ENCODE data around the gene ASGR1. TPM values are rescaled to one million over a fixed set of nuclear protein-coding genes. Genes with fewer than 3 reads are reported as not detected.

Gene ASGR1
- total RNA-seq, 1 donor from 2014 or later: 1.6 TPM

DNA sequence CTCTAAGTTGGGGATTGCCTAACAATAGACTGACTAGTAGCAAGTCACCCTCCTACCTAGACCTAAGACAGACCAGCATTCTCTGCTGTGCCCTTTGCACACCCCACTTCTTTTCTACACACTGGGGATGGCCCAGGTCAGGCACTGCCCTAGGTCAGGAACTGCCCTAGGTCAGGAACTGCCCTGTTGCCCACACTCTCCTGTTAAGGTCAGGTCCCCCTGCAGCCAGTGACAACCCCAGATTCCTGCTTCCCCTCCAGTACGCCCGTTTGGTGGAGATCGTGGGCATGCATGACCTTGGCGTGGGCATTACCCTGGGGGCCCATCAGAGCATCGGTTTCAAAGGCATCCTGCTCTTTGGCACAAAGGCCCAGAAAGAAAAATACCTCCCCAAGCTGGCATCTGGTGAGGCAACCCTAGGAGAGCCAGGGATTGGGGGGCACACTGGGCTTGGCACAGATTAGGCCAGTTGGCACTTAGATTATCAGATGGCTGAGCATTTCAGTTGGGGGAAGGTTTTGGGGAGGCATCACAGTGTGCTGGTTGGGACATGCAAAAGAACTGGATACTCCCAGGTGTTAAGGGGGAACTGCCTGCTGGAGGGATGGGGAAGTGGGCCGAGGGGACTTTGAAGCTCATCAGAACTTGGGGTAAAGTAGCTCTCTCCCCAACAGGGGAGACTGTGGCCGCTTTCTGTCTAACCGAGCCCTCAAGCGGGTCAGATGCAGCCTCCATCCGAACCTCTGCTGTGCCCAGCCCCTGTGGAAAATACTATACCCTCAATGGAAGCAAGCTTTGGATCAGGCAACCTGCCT, 42.3 kb upstream of the ASGR1 start:
- peaks cover 18% of the 10 kb centered on the region for H3K36me3 Mint-ChIP-seq (ENCODE audit: unreplicated experiment)
- TF ChIP-seq, protein P1, sequence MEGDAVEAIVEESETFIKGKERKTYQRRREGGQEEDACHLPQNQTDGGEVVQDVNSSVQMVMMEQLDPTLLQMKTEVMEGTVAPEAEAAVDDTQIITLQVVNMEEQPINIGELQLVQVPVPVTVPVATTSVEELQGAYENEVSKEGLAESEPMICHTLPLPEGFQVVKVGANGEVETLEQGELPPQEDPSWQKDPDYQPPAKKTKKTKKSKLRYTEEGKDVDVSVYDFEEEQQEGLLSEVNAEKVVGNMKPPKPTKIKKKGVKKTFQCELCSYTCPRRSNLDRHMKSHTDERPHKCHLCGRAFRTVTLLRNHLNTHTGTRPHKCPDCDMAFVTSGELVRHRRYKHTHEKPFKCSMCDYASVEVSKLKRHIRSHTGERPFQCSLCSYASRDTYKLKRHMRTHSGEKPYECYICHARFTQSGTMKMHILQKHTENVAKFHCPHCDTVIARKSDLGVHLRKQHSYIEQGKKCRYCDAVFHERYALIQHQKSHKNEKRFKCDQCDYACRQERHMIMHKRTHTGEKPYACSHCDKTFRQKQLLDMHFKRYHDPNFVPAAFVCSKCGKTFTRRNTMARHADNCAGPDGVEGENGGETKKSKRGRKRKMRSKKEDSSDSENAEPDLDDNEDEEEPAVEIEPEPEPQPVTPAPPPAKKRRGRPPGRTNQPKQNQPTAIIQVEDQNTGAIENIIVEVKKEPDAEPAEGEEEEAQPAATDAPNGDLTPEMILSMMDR (IDR thresholded peaks at IDR 0.05): no peak

DNA sequence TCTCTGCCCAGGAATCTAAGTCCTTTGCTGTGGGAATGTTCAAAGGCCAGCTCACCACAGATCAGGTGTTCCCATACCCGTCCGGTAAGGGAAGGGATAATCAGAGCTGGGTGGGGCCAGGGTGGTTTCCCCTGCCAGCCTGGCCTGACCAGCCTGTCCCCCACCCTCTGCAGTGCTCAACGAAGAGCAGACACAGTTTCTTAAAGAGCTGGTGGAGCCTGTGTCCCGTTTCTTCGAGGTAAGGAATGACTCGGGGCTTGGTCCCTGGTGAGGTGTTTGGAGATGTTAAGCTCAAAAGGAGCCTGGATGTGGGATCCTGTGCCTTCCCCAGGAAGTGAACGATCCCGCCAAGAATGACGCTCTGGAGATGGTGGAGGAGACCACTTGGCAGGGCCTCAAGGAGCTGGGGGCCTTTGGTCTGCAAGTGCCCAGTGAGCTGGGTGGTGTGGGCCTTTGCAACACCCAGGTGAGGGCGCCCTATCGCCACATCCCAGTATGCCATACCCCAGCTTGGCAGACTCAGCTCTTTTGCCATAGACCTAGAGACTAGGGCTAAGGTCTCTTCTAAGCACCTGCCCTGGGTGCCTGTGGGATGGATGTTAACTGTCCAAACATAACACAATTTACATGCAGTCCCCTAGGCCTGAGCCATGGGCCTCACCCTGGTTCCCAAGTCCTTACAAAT, 41.6 kb upstream of the ASGR1 start:
- no peak for DNase-seq (ENCODE audit: extremely low spot score, unreplicated experiment)
- H3K9me3 Mint-ChIP-seq (ENCODE audit: unreplicated experiment): no peaks in the 10 kb centered on the region
- H3K4me3 Mint-ChIP-seq (ENCODE audit: unreplicated experiment): peak overlapping the region; percentile 97
- peak overlapping the region; percentile 99 for H3K27ac Mint-ChIP-seq (ENCODE audit: unreplicated experiment)
- TF ChIP-seq, protein P1 (IDR thresholded peaks at IDR 0.05): peak; percentile 59
- H3K36me3 Mint-ChIP-seq (ENCODE audit: unreplicated experiment): peaks cover 16% of the 10 kb centered on the region
- H3K27me3 Mint-ChIP-seq (ENCODE audit: unreplicated experiment): no peaks in the 10 kb centered on the region
- peaks cover 59% of the 10 kb centered on the region for H3K4me1 Mint-ChIP-seq (ENCODE audit: unreplicated experiment)

More for the DNA sequence above, 42.3 kb upstream of the ASGR1 start:
- H3K4me3 Mint-ChIP-seq (ENCODE audit: unreplicated experiment): no peak overlapping the region
- H3K27ac Mint-ChIP-seq (ENCODE audit: unreplicated experiment): peak overlapping the region; percentile 99
- peaks cover 51% of the 10 kb centered on the region for H3K4me1 Mint-ChIP-seq (ENCODE audit: unreplicated experiment)
- H3K27me3 Mint-ChIP-seq (ENCODE audit: unreplicated experiment): no peaks in the 10 kb centered on the region
- no peaks in the 10 kb centered on the region for H3K9me3 Mint-ChIP-seq (ENCODE audit: unreplicated experiment)
- no peak for DNase-seq (ENCODE audit: extremely low spot score, unreplicated experiment)

DNA sequence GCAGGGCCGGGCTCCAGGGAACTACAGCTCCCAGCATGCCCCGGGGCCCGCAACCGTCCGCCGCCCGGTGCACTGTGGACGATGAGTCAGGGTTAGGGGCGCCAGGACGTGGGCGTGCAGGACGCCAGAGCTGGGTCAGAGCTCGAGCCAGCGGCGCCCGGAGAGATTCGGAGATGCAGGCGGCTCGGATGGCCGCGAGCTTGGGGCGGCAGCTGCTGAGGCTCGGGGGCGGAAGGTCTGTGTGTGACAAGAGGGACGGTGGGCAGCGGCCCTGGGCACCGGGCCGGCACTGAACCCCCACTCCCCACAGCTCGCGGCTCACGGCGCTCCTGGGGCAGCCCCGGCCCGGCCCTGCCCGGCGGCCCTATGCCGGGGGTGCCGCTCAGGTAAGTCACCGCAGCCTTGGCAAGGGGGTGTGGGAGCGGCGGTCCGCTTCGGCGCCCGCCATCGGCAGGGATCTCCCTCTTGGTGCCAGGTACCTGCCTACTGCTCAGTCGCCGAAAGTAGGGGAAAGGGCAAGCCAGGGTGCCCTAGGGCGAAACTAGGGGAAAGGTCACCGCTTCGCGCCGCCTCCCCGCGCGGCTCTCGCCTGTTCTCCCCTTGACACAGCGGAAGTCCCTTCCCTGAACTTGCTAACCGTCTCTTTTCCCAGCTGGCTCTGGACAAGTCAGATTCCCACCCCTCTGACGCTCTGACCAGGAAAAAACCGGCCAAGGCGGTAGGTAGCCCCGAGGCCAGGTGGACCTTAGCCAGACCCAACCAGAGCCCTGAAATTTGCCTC, 40.8 kb upstream of the ASGR1 start, which contains the start of the genes ACADVL and DLG4:
Gene ACADVL (plus strand): TSS at position 127 of the 781 bp plus-strand sequence. CDS start 47 bp downstream, at position 174.
Gene DLG4 (minus strand): TSS at position 25 of the 781 bp plus-strand sequence.
- no peaks in the 10 kb centered on the region for H3K9me3 Mint-ChIP-seq (ENCODE audit: unreplicated experiment)
- H3K4me3 Mint-ChIP-seq (ENCODE audit: unreplicated experiment): peak within 1 kb of the TSS; percentile 97
- H3K36me3 Mint-ChIP-seq (ENCODE audit: unreplicated experiment): peaks cover 10% of the 10 kb centered on the region
- H3K27me3 Mint-ChIP-seq (ENCODE audit: unreplicated experiment): no peaks in the 10 kb centered on the region
- H3K4me1 Mint-ChIP-seq (ENCODE audit: unreplicated experiment): peaks cover 62% of the 10 kb centered on the region
- peak within 1 kb of the TSS; percentile 99 for H3K27ac Mint-ChIP-seq (ENCODE audit: unreplicated experiment)
- DNase-seq (ENCODE audit: extremely low spot score, unreplicated experiment): peak; percentile 95
- TF ChIP-seq, protein P1 (IDR thresholded peaks at IDR 0.05): no peak

DNA sequence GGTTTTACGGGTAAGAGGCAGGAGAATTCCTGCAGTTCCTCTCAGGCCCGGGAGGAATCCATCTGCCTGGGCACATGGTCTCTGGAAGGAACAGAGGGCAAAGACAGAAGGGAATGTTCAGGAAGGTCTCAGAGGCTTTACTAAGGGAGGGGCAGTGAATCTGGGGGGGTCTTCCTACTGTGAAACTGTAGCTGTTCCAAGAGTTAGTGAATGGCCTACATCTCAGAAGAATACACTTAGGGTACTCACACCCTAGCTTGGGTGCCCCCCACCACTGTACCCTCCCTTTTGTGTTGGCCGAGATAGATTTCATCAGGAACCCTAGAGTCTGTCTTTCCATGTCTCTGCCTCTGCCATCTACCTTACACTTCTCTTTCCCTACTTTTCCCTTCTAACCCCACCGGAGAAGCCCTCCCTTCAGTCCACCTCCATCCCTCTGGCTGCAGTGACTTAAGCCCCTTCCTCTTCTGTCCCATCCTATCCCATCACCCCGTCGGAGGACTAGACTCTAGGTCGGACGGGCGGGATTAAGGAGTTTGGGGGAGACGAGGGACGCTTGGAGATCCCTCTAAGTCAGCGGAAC, 40.1 kb upstream of the ASGR1 start:
- peaks cover 61% of the 10 kb centered on the region for H3K4me1 Mint-ChIP-seq (ENCODE audit: unreplicated experiment)
- DNase-seq (ENCODE audit: extremely low spot score, unreplicated experiment): no peak
- no peaks in the 10 kb centered on the region for H3K27me3 Mint-ChIP-seq (ENCODE audit: unreplicated experiment)
- peak overlapping the region; percentile 97 for H3K4me3 Mint-ChIP-seq (ENCODE audit: unreplicated experiment)
- no peaks in the 10 kb centered on the region for H3K9me3 Mint-ChIP-seq (ENCODE audit: unreplicated experiment)
- TF ChIP-seq, protein P1 (IDR thresholded peaks at IDR 0.05): no peak
- peak overlapping the region; percentile 99 for H3K27ac Mint-ChIP-seq (ENCODE audit: unreplicated experiment)
- peaks cover 7% of the 10 kb centered on the region for H3K36me3 Mint-ChIP-seq (ENCODE audit: unreplicated experiment)

All from osteocyte (in vitro differentiated cells).